Thoracic aorta (tissue), 2 donors: ENCODE data around the gene NSFL1C. TPM values are rescaled to one million over a fixed set of nuclear protein-coding genes. Genes with fewer than 3 reads are reported as not detected.

Experiments used
- ATAC-seq: fragments of 150-250 bp; one replicate; pipeline ENCODE4 v1.8.0; 2017; ENCODE audit warnings: low read depth; ENCODE audit not compliant: insufficient number of reproducible peaks, low FRiP score
- DNase-seq: peaks from one replicate; pipeline ENCODE4 v3.0.0-alpha.2; 2020; ENCODE audit warnings: low spot score
- H3K27ac ChIP-seq, 2 donors: fragments of 200-600 bp; sonication (generic); 1 replicate in 1 of 2; 2 replicates in 1 of 2; pipeline ENCODE4 v1.5.1; 2016; ENCODE audit warnings: mild to moderate bottlenecking in 2 of 2, moderate library complexity in 2 of 2
- H3K27me3 ChIP-seq: fragments of 200-600 bp; sonication (generic); replicated peaks from 2 replicates; pipeline ENCODE4 v1.6.0; 2016; ENCODE audit warnings: mild to moderate bottlenecking; ENCODE audit not compliant: insufficient read depth
- H3K36me3 ChIP-seq: fragments of 200-600 bp; sonication (generic); one replicate; pipeline ENCODE4 v1.5.1; 2016
- H3K4me1 ChIP-seq, 2 donors: fragments of 200-600 bp; sonication (generic); 1 replicate in 1 of 2; 2 replicates in 1 of 2; pipeline versions ENCODE4 v1.5.1 to v1.6.0; 2016; ENCODE audit warnings: low read depth in 2 of 2, mild to moderate bottlenecking in 1 of 2; ENCODE audit not compliant: control insufficient read depth in 1 of 2
- H3K4me3 ChIP-seq: fragments of 200-600 bp; sonication (generic); 2 replicates; pipeline ENCODE4 v1.5.1; 2016; ENCODE audit warnings: mild to moderate bottlenecking
- H3K9me3 ChIP-seq: fragments of 200-600 bp; sonication (generic); 2 replicates; pipeline ENCODE4 v1.5.1; 2016
- total RNA-seq, 2 donors: library from RNA; depleted of rRNA; stranded (reverse); fragments of >200 nt; gene quantifications; one replicate each; pipeline versions ENCODE4 v1.1.0 to v1.2.3, GENCODE V29; 2016
- TF ChIP-seq, protein P1 (sequence below): fragments of 200-600 bp; sonication (generic); IDR thresholded peaks from one replicate; pipeline ENCODE4 v1.5.1; 2019; ENCODE audit warnings: antibody characterized with exemption

The NSFL1C gene
- total RNA-seq, 2 donors from 2014 or later = 26.9 to 49.7 TPM

DNA sequence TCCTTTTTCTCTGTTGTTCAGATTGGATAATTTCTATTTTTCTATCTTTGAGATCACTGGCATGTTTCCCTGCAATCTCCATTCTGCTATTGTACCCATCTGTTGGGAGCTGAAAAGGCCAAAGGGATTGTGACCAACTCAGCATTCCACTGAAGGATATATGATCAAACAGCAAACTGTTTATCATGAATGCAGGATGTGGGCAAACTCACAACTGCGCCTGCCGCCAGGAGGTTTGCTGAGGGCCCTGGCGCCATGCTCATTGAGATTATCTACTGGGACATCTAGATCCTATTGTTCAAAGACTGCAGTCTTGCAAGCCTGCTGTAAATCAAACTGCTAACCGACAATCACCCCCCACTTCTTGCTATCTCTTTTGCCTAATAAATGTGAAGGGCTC lies 69.9 kb downstream of the NSFL1C start:
- peaks cover 11 to 12% of the 10 kb centered on the region in 2 donors for H3K4me1 ChIP-seq
- H3K9me3 ChIP-seq = no peaks in the 10 kb centered on the region
- H3K27ac ChIP-seq = no peak overlapping the region
- no peaks in the 10 kb centered on the region for H3K27me3 ChIP-seq
- no peaks in the 10 kb centered on the region for H3K36me3 ChIP-seq
- DNase-seq (no peak), ATAC-seq (no peak)
- H3K4me3 ChIP-seq = no peak overlapping the region
- TF ChIP-seq, protein P1, sequence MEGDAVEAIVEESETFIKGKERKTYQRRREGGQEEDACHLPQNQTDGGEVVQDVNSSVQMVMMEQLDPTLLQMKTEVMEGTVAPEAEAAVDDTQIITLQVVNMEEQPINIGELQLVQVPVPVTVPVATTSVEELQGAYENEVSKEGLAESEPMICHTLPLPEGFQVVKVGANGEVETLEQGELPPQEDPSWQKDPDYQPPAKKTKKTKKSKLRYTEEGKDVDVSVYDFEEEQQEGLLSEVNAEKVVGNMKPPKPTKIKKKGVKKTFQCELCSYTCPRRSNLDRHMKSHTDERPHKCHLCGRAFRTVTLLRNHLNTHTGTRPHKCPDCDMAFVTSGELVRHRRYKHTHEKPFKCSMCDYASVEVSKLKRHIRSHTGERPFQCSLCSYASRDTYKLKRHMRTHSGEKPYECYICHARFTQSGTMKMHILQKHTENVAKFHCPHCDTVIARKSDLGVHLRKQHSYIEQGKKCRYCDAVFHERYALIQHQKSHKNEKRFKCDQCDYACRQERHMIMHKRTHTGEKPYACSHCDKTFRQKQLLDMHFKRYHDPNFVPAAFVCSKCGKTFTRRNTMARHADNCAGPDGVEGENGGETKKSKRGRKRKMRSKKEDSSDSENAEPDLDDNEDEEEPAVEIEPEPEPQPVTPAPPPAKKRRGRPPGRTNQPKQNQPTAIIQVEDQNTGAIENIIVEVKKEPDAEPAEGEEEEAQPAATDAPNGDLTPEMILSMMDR = no peak

DNA sequence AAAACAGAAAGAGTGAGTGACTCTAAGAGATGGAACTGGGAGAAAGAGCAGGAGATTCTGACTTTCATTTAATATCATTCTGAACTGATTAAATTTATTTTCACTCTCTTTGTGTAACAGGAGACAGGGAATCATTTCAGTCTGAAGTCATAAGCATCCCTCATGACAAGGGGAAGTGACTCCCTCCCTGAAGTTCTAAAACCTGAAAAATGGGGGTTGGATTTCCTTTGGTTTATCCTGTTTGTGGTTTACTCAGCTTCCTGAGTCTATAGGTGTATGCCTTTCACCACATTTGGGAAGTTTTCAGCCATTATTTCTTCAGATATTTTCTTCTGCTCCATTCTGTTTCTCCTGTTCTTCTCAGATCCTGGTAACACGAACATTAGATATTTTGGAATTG lies 70.4 kb downstream of the NSFL1C start:
- H3K4me1 ChIP-seq = peaks cover 15 to 17% of the 10 kb centered on the region in 2 donors
- no peak overlapping the region for H3K27ac ChIP-seq
- no peak overlapping the region for H3K4me3 ChIP-seq
- TF ChIP-seq, protein P1 = no peak
- ATAC-seq (no peak), DNase-seq (no peak)
- H3K9me3 ChIP-seq = no peaks in the 10 kb centered on the region
- H3K36me3 ChIP-seq = no peaks in the 10 kb centered on the region
- H3K27me3 ChIP-seq = no peaks in the 10 kb centered on the region

DNA sequence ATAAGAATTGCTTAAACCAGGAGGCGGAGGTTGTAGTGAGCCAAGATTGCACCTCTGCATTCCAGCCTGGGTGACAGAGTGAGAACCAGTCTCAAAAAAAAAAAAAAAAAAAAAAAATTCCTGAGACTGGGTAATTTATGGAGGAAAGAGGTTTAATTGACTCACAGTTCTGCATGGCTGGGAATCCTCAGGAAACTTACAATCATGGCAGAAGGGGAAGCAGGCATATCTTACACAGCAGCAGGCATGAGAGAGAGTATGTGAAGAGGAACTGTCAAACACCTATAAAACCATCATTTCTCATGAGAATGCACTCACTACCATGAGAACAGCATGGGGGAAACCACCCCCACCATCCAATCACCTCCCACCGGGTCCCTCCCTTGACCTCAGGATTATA lies 72.0 kb downstream of the NSFL1C start:
- Histone ChIP-seq H3K4me1 (peaks cover 27 to 30% of the 10 kb centered on the region in 2 donors), H3K9me3 (no peaks in the 10 kb centered on the region), H3K27ac (no peak overlapping the region), H3K4me3 (no peak overlapping the region), H3K27me3 (no peaks in the 10 kb centered on the region), H3K36me3 (no peaks in the 10 kb centered on the region)
- DNase-seq (no peak), ATAC-seq (no peak)
- TF ChIP-seq, protein P1 = no peak

DNA sequence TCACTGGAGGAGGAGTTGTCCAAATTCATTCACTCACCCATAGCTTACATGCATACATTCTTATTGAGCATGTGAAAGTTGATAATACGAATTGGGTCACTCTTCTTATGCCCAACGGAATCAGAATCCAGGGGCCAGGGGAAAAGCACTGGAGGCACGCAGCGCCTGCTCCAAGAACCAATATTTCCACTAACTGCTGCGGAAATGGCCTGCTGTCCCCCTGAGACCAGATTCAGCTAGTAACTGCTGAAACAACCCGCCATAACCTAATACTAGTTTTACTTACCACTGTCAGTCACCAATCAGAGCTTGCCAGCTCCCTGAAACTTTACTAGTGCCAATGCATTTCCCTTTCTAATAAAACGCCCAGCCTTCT lies 73.2 kb downstream of the NSFL1C start:
- ATAC-seq (no peak), DNase-seq (no peak)
- Histone ChIP-seq H3K27me3 (no peaks in the 10 kb centered on the region), H3K9me3 (no peaks in the 10 kb centered on the region), H3K27ac (peak overlapping the region; percentile 74 to 87), H3K4me3 (peak overlapping the region; percentile 90), H3K36me3 (no peaks in the 10 kb centered on the region), H3K4me1 (peaks cover 34 to 39% of the 10 kb centered on the region in 2 donors)
- TF ChIP-seq, protein P1 = no peak

DNA sequence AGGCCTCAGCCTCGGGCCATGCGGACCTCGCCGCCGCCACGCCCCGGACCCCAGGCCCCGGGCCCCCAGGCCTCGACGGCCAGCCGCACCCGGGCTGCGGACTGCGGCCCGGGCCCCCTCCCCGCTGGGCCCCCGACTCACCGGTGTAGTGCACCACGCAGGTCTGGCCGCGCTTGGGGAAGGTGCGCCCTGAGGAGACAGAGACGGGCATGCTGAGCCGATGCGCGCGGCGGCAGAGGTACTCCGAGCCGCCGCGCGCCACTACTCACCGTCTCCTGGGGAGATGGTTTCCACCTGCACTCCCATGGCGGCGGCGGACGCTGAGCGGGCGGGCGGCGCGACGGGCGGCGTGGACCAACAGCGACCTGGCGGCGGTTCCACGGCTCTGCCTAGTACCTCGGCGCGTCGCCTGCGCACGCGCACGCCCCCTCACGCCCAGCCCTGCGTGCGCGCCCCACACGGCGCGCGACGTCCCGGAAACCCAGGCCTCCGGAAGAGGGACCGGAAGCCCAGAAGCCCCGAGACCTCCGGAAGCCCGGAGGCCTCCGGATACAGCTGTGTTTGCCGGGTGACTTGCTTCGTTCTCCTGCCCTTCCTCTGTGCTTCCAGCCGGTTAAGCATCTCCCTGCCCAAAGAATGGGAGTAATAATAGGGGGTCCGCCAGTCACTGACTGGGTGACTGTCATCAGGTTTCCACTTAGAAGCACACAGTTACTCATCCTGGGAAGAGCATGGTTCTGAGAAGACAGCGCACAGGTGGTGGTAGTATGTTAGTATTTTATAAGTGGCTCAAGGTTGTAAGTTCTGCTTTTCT lies 73.7 kb downstream of the NSFL1C start, which contains the start of gene FKBP1A:
TSS of gene FKBP1A (minus strand) at position 362 of the 814 bp plus-strand sequence. CDS start at position 306, 56 bp downstream.
- peak; percentile 52 for DNase-seq
- Histone ChIP-seq H3K27ac (peak within 1 kb of the TSS; percentile 74 to 87), H3K36me3 (no peaks in the 10 kb centered on the region), H3K4me3 (peak within 1 kb of the TSS; percentile 90), H3K9me3 (no peaks in the 10 kb centered on the region), H3K4me1 (peaks cover 34 to 39% of the 10 kb centered on the region in 2 donors), H3K27me3 (no peaks in the 10 kb centered on the region)
- peak; percentile 84 for ATAC-seq
- TF ChIP-seq, protein P1 = peak; percentile 27
